ENCODE measurements around the gene C14orf180.

GRCh38 chr14:104602933-104603325 is 23.4 kb downstream of the C14orf180 start:
- TF ChIP-seq CTCF (IDR thresholded peaks at IDR 0.05) (no peak), POLR2A (IDR thresholded peaks at IDR 0.05) (no peak)
